GM12801 (cell line): ENCODE measurements around the gene ARHGAP22.

Experiments used
- CTCF ChIP-seq: IDR thresholded peaks from one replicate; pipeline ENCODE4 v1.5.1; 2011; ENCODE audit warnings: control low read depth; ENCODE audit not compliant: insufficient read length; ENCODE audit errors: extremely low read depth

Gene ARHGAP22

GRCh38 chr10:48626986-48627731 lies 22.3 kb upstream of the ARHGAP22 start:
- no peak for TF ChIP-seq CTCF

GRCh38 chr10:48626447-48626846 lies 21.6 kb upstream of the ARHGAP22 start:
- TF ChIP-seq CTCF, result no peak

- TF ChIP-seq CTCF, result no peak
Measured at GRCh38 chr10:48625826-48626134, 20.9 kb upstream of the ARHGAP22 start.

- TF ChIP-seq CTCF, result no peak
Measured at GRCh38 chr10:48623607-48624132, 18.8 kb upstream of the ARHGAP22 start.

- no peak for TF ChIP-seq CTCF
Measured at GRCh38 chr10:48623009-48623408, 18.1 kb upstream of the ARHGAP22 start.

- TF ChIP-seq CTCF, result no peak
Measured at GRCh38 chr10:48620719-48621118, 15.8 kb upstream of the ARHGAP22 start.

- no peak for TF ChIP-seq CTCF
Measured at GRCh38 chr10:48616436-48616835, 11.6 kb upstream of the ARHGAP22 start.
